Measurements from ENCODE around the gene GATB. TPM values are rescaled to one million over a fixed set of nuclear protein-coding genes. Genes with fewer than 3 reads are reported as not detected.

The GATB gene
- total RNA-seq, result 14.0 and 14.1 TPM in 2 replicates

GRCh38 chr4:151760712-151761661, at the start of gene GATB:
Gene GATB (minus strand): TSS chr4:151761007. CDS start chr4:151760982, 25 bp downstream.

Measured in tracheal epithelial cell (primary cell).